HG02763 (cell line): ENCODE data around the gene SHISA8.

Experiments used
- ATAC-seq: cut with Tn5 transposase; IDR thresholded peaks from one replicate; pipeline ENCODE4 v1.9.1; 2021; ENCODE audit warnings: mild to moderate bottlenecking, moderate library complexity; ENCODE audit not compliant: unreplicated experiment

SHISA8 gene

DNA sequence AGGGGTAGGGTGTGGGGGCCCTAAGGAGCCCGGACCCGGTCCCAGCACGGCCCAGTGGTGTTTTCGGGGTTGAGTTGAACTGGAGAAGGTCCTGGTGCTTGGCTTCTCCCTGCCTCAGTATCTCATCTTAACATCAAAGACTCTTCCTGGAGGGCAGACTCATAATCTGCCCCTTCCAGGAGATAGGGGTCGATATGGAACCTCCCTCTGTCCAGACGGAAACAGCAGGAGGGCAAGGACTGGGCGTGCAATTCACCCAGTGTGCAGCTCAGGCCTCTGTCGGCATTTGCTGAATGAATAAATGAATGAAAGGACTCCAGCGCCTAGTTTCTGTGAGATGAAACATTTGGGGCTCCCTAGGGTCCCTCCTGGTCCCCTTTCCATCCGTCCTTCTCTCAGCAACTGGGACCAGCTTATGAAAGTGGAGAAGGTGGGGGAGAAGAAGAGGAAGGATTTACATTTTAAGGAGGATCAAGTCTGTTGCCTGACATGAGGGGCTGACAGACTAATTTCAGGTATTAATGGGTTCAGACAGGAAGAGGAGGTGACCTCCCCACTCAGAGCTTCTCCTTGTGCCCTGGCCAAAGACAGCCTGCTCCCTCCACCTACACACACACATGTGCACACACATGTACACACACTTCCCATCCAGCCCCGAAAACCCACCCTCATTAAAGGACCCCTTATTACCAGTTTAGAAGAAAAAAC, 1.1 kb upstream of the SHISA8 start:
- no peak for ATAC-seq

DNA sequence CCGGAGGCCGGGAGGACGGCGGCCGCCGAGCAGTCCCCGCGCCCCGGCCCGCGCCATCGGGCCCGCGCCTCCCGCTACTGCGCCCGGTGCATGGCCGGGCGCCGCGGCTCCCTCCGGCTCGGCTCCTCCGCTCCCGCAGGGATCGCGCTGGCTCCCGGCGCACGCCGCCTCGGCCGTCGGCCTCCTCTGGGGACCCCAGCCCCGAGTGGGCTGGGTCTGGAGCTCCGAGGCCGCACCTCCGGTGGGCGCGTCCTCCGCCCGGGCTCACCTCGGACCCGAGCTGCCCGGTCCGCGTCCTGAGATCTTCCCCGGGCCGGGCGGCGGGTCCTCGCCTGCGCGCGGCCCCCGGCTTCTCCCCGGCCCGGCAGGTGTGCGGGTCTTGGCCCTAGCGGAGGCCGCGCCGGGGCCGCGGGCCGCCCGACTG, 251 bp downstream of the SHISA8 start:
- ATAC-seq, result no peak

DNA sequence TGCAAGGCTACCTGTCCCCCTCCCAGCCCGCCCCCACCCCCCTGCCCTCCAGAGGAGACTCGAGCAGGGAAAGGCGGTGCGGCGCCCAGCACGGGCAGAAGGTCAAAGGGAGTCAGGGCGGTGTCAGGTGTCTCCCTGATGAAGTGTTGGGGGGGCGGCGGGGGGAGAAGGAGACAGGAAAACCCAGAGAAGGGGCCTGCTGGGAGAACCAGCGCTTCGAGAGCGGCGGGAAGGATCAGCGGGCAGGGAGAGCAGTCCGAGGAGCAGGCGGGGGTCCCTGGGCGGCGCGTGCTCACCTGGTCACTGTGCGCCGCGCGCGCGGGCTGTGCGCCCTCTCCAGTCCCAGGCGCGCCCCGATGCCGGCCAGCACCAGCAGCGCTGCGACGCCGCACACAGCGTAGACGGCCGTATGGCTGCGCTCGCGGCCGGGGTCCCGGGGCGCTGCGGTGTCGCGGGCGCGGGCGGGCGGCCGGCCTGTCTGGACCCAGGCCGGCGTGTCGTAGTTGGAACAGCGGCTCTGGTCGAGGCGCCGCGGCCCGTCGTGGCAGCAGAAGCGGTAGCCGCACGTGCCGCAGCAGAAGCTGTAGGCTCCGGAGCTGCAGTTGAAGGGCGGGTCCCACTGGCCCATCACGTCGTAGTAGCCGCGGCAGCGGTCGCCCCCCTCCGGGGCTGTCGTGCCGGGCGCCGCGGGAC, 886 bp downstream of the SHISA8 start:
- ATAC-seq, result no peak

DNA sequence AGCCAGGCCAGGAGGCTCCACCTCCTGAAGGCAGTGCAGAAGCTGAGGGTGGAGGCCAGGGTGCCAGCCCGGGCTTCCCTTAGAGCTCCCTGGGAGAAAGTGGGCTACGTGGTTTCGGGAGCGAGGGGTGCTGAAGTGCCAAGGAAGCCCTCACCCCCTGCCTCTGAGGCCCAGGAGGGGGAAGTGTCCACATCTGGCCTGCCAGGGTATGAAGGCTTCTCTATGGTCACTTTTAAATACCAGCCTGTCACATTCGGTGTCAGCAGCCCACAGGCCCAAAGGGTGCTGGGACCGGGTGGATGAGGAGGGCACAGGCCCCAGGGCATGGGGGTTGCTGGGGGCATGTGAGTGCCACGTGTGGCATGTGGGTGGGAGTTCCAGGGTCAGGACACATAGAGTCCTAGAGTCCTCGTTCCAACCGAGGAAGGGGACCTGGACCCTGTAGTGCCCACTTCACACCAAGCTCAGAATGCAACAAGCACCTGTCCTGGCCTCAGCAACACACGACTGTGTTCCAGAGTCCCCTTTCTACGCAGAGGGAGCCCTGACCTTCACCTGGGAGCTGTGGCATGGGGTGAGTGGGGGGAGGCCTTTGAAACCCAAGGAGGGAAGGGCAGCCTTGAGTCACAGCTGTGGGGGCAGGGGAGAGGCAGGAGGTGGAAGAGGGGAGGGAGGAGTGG, 1.7 kb downstream of the SHISA8 start:
- no peak for ATAC-seq

DNA sequence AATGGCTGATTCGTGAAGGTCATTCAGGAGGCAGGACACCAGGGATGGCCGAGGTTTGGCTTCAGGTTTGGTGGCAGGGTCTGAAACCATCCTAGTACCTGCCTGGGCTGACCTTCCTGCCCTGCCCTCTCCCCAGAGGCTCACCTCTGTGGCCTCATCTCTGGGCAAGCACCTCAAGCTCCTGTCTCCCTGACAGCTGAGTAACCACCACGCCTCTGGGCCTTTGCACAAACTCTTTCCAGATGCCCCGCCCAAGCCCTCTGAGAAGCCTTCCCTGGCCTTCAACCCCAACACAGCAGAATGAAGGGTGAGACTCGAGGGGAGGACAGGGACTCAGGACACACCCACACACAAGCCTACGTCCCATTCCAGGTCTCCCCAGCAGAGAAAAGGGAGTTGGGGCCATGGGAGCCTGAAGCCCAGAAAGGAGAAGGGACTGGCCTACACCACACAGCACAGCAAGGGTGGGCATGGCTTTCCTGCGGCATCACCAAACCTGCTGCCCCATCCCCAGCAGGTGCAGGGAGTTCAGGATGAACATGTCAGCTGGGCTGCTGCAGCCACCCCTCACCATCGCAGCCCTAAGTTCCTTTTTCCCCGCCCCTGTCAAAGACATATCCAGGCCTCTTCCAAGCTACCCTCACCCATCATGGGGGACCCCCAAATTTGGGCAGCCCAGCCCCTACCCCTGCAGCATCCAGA, 2.4 kb downstream of the SHISA8 start:
- ATAC-seq, result no peak

DNA sequence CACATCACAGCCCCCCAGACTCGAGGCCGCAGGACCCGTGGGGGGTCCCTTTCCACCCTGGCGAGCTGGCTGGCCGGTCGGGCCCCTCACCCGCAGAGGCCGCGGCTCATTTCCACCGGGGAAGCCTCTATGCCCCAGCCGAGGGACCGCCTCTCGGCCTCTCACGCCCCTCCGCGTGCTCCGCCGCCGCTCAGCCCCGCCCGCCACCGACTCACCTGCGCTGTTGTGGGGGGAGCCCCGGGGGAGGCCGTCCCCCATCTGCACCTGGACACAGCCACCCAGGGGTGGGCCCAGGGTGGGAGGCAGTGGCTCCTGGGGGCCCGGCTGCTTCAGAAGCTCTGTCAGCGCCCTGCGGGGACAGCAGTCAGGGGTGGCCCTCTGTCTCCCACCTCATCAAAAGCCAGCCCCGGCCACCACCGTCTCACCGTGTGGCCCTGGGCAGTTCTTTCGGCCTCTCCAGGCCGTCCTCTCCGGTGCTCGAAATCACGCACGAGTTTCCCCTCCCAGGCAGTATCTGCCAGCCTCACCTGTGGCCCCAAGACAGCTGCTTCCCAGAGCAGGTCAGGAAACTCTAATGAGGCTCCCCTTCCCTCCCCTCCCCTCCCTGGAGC, 3.8 kb downstream of the SHISA8 start:
- no peak for ATAC-seq

DNA sequence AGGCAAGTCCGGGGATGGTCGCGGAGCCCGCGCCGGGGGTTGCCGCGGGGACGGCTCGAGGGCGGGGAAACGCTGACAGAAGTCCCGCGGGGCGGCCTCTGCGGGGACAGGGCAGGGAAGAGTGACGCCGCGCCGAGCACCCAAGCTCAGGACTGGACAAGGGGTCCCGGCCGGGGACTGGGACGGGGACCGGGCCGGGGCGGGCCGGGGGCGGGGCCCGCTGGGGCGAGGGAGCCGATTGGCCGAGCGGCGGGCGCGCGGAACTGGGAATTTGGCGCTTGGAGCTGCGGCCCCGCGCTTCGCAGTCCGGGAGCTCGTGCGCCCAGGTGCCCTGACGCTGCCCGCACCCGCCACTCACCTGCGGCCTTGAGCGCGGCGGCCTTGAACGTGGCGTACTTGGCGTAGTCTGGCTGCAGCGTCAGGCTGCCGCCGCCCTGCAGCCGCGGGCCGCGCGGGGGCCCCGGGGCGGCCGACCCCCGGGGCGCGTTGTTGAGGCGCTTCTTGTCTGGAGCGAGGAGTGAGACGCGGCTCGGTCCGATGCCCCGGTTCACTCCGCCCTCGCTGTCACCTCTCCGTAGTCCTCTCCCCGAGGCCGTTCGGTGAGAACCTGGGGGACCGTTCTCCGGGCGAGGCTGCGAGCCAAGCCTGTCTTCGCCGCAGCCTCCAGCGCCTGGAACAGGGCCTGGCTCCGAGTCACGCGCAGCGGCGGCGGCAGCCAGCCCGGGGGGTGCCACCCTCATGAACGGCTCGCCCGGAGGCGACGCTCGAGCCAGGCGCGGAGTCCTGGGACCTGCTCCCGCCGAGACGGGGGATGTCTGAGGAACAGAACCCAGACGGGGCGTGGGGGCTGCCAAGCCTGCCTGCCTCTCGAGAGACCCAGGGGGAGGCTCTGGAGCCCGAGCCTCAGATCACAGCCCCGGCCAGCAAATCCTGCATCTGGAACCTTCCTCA, 4.5 kb downstream of the SHISA8 start:
- no peak for ATAC-seq

DNA sequence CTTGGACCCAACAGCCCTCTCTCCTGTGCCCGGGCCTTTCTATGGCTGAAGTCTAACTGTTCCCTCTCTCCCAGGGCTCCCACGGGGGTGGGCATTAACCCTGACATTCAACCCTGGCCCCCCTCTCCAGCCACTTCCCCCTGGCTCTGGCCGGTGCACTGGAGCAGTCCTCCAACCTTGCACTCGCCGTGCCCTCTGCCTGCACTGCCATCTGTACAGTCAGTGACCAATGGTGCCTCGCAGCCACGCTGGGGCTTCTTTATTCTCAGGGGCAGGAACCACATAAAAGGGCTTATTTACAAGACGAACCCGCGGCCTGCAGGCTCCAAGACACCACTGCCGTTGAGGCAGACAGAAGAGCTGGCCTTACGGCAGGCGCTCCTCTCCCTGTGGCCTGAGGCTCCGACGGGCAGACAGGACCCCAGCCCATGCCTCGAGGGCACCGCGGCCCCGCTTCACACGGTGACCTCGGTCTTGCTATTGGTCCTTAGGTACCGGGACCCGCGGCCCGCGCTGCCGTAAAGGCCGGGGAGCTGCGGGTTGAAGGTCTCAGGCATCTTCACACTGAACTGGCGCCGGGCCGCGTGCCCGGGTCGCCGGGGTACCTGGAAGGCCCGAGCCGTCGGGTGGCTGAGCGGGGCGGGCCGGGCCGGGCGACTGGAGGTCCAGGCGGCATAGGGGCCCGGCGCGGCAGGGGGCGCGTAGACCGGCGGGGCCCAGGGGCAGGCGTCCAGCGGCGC, 5.4 kb downstream of the SHISA8 start:
- no peak for ATAC-seq

DNA sequence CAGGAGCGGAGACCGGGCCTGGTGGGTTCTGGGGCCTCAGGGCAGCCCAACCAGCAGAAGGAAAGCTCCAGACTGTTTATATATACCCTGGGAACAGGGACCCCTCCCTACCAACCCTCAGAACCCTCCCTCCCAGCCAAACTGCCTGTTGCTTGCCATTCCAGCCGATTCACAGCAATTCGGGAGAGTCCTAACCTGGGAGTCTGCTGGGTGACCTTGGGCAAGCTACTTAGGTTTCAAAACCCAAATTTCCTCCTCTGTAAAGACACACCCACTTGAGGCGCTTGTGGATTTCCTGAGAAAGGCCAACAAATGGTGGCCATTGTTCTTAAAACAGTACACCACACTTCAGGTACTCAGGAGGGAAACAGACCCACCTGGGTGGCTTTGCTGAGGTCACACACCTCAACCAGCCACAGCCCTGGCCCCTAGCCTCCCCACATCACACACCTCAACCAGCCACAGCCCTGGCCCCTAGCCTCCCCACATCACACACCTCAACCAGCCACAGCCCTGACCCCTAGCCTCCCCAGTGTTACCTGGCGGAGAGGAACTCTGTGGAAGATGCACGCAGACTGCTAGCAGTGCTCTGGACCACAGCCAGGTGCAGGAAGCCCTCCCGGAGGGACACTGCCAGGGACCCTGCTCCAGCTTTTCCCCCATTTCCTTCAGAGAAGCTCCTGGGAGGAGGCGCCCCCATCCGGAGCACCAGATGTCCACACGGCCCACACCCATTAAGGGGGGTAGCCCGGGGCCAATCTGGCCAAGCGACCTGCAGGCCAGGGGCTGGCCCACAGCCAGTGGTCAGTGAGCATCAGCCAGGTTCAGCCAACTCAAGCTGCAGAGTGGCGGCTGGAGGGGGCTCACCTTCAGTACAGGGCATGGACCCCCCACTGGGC, 6.2 kb downstream of the SHISA8 start:
- no peak for ATAC-seq

DNA sequence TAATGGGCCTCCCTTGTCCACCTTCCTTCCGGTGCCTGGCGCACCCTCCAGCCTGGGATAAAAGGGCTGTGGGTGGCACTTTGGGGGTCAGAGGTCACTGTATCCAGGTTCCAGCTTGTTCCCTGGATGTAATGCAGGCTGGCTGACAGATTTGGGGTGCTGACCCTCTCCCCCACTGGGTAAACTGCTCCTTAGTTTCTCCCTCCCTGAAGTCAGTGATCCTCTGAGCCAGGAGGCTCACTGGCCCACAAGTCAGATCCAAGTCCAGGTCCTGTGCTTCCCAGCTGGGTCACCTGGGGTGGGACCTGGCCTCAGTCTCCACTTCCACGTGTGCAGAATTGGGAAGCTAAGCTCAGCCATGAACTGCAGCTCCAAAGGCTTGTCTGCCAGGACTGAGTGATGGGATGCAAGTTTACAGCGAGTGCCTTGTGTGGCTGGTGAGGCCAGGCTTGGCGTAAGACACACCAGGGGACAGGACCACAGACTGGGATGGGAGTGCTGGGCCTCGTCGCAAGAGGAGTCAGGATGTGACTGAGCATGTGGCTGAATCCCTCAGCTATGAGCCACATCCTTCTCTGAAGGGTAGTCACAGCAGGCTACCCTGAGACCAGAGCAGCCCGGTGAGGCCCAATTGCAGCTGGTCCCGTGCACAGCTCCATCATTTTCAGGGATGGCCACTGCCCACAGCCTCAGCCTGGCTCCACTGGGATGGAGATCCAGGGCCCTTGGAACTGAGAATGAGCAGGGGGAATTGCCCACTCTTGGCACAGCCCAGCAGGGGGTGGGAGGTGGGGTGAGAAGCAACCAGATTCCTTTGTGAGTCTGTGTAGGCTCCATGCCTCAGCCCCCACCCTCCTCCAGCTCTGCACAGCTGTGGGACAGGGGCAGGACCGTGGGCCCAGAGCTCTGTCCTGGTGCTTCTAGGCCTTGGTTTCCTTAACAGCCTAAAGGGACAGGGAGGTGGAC, 7.2 kb downstream of the SHISA8 start:
- ATAC-seq, result no peak

DNA sequence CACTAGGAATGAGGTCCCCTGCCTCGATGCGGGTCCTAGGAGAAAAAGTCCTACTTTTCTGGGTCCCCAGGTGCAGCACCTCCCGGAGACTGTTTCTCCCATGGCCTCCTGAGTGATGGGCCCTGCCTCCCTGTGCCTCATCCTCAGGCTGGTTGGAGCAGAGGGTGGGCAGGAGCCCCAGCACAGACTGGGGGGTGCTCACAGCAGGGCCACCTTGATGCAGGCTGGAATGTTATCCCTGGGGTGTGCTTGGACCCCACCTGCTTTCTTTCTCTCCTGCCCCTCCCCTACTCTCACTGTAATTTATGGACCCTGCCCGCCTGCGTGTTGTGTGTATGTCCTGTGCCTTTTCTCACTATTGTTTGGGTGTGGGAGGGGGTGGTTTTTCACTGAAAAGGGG, 8.1 kb downstream of the SHISA8 start:
- ATAC-seq, result no peak

DNA sequence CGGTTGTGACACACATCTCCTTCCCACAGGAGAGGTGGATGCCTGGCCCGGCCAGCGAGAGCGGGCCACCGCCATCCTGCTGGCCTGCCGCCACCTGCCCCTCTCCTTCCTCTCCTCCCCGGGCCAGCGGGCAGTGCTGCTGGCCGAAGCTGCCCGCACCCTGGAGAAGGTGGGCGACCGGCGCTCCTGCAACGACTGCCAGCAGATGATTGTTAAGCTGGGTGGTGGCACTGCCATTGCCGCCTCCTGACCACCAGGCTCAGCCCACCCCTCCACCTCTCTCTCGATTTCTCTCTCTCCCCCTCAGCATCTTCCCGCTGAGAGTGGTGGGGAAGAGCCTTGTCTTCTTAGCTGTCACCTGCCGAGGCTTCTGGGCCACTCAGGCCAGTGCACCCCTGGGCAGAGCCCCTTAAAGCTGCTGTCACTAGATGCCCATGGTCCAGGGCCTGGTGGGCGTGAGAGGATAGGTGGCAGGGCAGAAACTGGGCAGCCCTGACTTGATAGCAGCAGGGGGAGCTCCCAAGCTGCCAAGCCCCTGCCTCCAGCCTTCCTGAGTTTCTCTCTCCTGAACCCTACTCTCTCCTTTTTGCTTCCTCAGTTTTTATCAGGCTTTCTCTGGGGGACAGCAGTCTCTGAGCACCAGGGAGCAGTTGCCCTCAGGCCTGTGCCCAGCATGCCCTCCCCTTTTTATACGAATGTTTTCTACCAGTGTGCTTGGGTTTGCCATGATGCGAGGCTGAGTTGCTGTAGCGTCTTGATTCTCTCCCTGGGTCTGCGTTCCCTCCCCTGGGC, 9.3 kb downstream of the SHISA8 start:
- no peak for ATAC-seq

DNA sequence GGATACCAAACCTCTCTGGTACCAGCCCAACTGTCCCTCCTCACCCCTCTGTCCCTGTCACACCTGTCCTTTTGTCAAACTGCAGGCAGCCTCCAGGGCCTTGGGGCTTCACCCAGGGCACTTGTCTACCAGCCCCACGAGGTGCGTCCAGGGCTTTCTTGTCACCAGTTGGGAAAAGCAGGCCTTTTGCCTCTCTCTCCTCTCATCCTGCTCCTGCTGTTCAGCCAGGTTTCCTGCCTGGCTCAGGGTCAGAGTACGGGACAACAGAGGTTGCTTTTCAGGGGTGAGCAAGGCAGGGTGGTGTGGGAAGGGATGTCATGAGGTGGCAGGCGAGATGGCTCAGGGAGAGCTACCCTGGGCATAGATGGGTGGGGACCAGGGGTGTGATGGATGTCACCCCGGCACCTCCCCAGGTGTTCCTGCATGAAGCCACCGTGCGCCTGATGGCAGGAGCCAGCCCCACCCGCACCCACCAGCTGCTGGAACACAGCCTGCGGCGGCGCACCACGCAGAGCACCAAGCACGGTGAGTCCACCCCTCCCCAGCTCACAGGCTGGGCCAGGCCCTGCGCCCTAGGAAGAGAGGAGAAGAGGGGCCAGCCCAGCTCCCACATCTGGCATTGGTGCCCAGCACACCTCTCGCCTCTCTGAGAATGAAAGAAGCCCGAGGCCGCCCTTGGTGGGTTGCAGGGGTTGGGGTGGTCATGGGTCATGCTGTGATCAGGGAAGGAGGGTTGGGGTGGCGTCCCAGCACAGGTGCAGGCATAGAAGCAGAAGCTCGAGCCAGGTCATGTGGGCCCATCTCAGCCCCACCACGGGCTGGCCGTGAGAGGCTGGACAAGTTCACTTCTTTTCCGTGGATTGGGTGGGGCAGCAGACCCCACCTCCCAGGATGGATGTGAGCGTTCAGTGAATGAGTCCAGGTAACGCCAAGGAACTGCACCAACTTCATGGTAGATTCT, 10.1 kb downstream of the SHISA8 start:
- no peak for ATAC-seq

DNA sequence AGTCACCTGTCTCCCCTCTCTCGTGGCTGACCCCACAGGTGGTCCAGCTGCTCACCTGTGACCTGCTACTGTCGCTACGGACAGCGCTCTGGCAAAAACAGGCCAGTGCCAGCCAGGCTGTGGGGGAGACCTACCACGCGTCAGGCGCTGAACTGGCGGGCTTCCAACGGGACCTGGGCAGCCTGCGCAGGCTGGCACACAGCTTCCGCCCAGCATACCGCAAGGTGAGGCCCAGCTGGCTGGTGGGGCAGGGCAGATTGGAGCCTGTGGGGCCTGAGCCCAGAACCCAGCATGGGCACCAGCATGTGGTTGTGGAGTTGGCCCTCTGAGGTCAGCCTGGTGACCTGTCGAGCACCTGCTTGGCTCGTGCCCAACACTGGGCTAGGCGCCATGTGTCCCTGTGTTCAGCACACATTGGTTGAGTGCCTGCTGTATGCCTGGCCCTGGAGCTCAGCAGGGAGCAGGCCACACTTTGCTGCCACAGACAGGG, 11.9 kb downstream of the SHISA8 start:
- ATAC-seq, result no peak

DNA sequence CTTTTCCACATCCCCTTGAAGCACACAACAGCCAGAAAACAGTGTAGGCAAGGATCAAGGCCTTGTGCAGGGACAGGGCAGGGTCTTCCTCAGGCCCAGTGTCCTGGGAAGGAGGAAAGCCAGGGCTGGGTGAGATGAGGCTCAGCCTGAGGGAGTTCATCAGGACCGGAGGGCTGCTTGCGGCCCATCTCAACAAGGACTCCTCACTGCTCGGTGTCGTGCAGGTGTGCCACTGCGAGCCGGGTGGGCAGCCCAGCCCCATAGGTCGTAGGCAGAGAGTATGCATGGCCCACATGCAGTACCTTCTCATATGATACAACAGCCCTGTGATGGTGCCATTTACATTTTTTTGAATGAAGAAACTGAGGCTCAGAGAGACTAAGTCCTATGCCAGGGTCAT, 12.9 kb downstream of the SHISA8 start:
- no peak for ATAC-seq
